ENCODE measurements around the gene TOR4A. TPM values are rescaled to one million over a fixed set of nuclear protein-coding genes. Genes with fewer than 3 reads are reported as not detected.

The TOR4A gene
- total and polyA plus RNA-seq, 2 donors (not counting 1 experiment from before 2014, with no cell fraction given): 8.3 to 15.3 TPM

DNA sequence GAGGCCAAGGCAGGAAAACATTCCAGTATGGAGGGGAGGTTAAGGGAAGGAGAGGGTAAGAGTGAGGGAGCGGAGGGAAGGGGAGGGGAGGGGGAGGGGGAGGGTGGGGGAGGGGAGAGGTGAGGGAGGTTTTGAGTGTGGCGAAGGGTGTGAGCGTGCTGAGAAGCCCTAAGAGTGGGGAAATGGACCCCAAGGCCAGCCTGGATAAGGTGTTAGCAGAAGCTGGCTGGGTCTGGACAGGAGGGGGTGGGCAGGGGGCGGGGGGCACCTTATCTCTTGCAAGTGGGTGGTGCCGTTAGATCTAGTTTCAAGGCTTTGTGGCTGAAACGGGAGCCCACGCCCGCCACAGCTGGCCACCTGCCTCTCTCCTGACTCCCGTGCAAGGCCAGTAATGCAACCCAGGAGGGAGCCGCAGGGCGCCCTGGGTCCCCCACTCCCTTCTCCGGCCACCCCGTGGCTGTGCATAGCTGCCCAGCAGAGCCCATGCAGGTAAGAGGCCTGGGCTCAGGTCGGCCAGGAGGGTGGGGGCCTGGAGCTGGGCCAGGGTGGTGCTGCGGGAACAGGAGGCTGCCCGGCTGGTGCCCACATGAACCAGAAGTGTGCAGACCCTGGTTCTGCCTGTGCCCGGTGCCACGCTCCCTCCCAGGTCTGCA is 49.5 kb upstream of the TOR4A start:
- Histone ChIP-seq H2AFZ (ENCODE audit: insufficient read depth, low read depth, low read length, poor library complexity, severe bottlenecking) (no peak overlapping the region), H4K20me1 (ENCODE audit: control insufficient read depth, insufficient read depth, low read length, poor library complexity, severe bottlenecking) (no peaks in the 10 kb centered on the region), H3K4me3 (ENCODE audit: control extremely low read depth in 1 of 5, extremely low read depth in 1 of 5, insufficient read depth in 1 of 5, low read depth in 2 of 5, low read length in 4 of 5) (no peak overlapping the region), H3K36me3 (replicated peaks in 1 of 2; ENCODE audit: control extremely low read depth in 1 of 2, control insufficient read depth in 1 of 2, extremely low read depth in 1 of 2, insufficient read depth in 2 of 2, low read length in 1 of 2) (no peaks in the 10 kb centered on the region), H3K9ac (ENCODE audit: low read length) (no peak overlapping the region), H3K9me3 (ENCODE audit: control extremely low read depth in 1 of 3, control insufficient read depth in 2 of 3, insufficient read depth in 1 of 3, low read length in 2 of 3) (no peaks in the 10 kb centered on the region), H3K27ac (ENCODE audit: low read length in 2 of 2) (no peak overlapping the region), H3K4me2 (replicated peaks; ENCODE audit: low read depth, low read length, poor library complexity, severe bottlenecking) (peak overlapping the region; percentile 16), H3K4me1 (ENCODE audit: control insufficient read depth in 2 of 2, insufficient read depth in 2 of 2, low read length in 2 of 2) (peaks cover 8 to 21% of the 10 kb centered on the region in 2 donors), H3K27me3 (replicated peaks in 1 of 4; ENCODE audit: control extremely low read depth in 1 of 4, control insufficient read depth in 3 of 4, insufficient read depth in 4 of 4, low read length in 3 of 4) (peaks cover 0 to 35% (median 2%) of the 10 kb centered on the region in 4 experiments), H3K79me2 (ENCODE audit: control insufficient read depth, insufficient read depth, low read length) (no peaks in the 10 kb centered on the region)
- ATAC-seq (ENCODE audit: low read depth) (no peak), DNase-seq (peak; percentile 29)
- Mint-ChIP-seq H3K27ac (no peak overlapping the region), H3K4me3 (no peak overlapping the region), H3K4me1 (peaks cover 9% of the 10 kb centered on the region), H3K9me3 (ENCODE audit: insufficient read depth) (no peaks in the 10 kb centered on the region), H3K27me3 (peaks cover 4% of the 10 kb centered on the region)
- intact Hi-C loops (cut with micrococcal nuclease): loop anchor here (1.0 kb wide), 2 partner anchors 40 to 110 kb away; partner anchors contain the start of genes ANAPC2 and SSNA1
- TF ChIP-seq, protein P1, sequence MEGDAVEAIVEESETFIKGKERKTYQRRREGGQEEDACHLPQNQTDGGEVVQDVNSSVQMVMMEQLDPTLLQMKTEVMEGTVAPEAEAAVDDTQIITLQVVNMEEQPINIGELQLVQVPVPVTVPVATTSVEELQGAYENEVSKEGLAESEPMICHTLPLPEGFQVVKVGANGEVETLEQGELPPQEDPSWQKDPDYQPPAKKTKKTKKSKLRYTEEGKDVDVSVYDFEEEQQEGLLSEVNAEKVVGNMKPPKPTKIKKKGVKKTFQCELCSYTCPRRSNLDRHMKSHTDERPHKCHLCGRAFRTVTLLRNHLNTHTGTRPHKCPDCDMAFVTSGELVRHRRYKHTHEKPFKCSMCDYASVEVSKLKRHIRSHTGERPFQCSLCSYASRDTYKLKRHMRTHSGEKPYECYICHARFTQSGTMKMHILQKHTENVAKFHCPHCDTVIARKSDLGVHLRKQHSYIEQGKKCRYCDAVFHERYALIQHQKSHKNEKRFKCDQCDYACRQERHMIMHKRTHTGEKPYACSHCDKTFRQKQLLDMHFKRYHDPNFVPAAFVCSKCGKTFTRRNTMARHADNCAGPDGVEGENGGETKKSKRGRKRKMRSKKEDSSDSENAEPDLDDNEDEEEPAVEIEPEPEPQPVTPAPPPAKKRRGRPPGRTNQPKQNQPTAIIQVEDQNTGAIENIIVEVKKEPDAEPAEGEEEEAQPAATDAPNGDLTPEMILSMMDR (IDR thresholded peaks at IDR 0.05): peak; percentile 1
- TF ChIP-seq EZH2 (IDR thresholded peaks at IDR 0.05; ENCODE audit: borderline replicate concordance, insufficient read depth, low read depth, low read length, poor library complexity, severe bottlenecking): no peak
- ChIA-PET POLR2A (interaction anchor here (0.5 to 1.0 kb wide), 3 partner anchors 12 to 110 kb away, joined by 3 to 4 read pairs (median 3); partner anchors contain the start of gene TUBB4B), CTCF (interaction anchor here (0.7 to 7.0 kb wide), 17 partner anchors 11 to 199 kb away, joined by 3 to 76 read pairs (median 6); partner anchors contain the start of genes ANAPC2, DPP7, MAN1B1 and NPDC1)
- WGBS (ENCODE audit: insufficient coverage): 49% methylated on average over 17 of the region's 18 CpGs

DNA sequence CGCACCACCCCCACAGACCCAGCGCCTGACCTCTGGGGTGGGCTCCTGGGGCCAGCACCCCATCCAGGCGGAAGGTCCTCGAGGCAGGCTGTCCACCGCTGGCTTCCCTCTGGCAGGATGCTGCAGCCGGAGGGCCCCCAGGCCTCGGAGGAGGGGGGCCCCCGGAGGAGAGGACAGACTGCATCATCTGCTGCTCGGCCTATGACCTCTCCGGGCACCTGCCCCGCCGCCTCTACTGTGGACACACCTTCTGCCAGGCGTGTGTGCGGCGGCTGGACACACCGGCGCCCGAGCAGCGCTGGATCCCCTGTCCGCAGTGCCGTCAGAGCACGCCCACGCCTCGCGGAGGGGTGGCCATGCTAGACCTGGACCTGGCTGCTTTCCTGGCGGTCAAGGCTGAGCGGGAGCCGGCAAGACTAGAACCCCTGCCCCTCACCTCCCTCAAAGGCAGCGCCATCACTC is 49.0 kb upstream of the TOR4A start:
- Mint-ChIP-seq H3K9me3 (ENCODE audit: insufficient read depth) (no peaks in the 10 kb centered on the region), H3K27ac (no peak overlapping the region), H3K4me3 (no peak overlapping the region), H3K4me1 (peaks cover 7% of the 10 kb centered on the region), H3K27me3 (peaks cover 4% of the 10 kb centered on the region)
- intact Hi-C loops (cut with micrococcal nuclease): no loop called here
- H3K4me3 ChIP-seq (ENCODE audit: control extremely low read depth in 1 of 5, extremely low read depth in 1 of 5, insufficient read depth in 1 of 5, low read depth in 2 of 5, low read length in 4 of 5): no peak overlapping the region
- DNase-seq (no peak), ATAC-seq (ENCODE audit: low read depth) (no peak)
- H3K27ac ChIP-seq (ENCODE audit: low read length in 2 of 2): no peak overlapping the region
- H3K4me1 ChIP-seq (ENCODE audit: control insufficient read depth in 2 of 2, insufficient read depth in 2 of 2, low read length in 2 of 2): peaks cover 8 to 19% of the 10 kb centered on the region in 2 donors
- H4K20me1 ChIP-seq (ENCODE audit: control insufficient read depth, insufficient read depth, low read length, poor library complexity, severe bottlenecking): no peaks in the 10 kb centered on the region
- no peak overlapping the region for H2AFZ ChIP-seq (ENCODE audit: insufficient read depth, low read depth, low read length, poor library complexity, severe bottlenecking)
- no peaks in the 10 kb centered on the region for H3K79me2 ChIP-seq (ENCODE audit: control insufficient read depth, insufficient read depth, low read length)
- H3K27me3 ChIP-seq (replicated peaks in 1 of 4; ENCODE audit: control extremely low read depth in 1 of 4, control insufficient read depth in 3 of 4, insufficient read depth in 4 of 4, low read length in 3 of 4): peaks cover 0 to 35% (median 2%) of the 10 kb centered on the region in 4 experiments
- ChIA-PET POLR2A (interaction anchor here (0.5 to 0.6 kb wide), 2 partner anchors 11 to 110 kb away, joined by 3 to 4 read pairs; no protein-coding TSS in a partner anchor), CTCF (interaction anchor here (0.8 to 7.0 kb wide), 5 partner anchors 10 to 181 kb away, joined by 5 to 76 read pairs (median 7); partner anchors contain the start of genes ANAPC2, SSNA1 and TUBB4B)
- TF ChIP-seq EZH2 (IDR thresholded peaks at IDR 0.05; ENCODE audit: borderline replicate concordance, insufficient read depth, low read depth, low read length, poor library complexity, severe bottlenecking): no peak
- TF ChIP-seq, protein P1 (IDR thresholded peaks at IDR 0.05): no peak
- H3K4me2 ChIP-seq (replicated peaks; ENCODE audit: low read depth, low read length, poor library complexity, severe bottlenecking): no peak overlapping the region
- WGBS (ENCODE audit: insufficient coverage): 72% methylated on average over 26 of the region's 29 CpGs
- H3K36me3 ChIP-seq (replicated peaks in 1 of 2; ENCODE audit: control extremely low read depth in 1 of 2, control insufficient read depth in 1 of 2, extremely low read depth in 1 of 2, insufficient read depth in 2 of 2, low read length in 1 of 2): no peaks in the 10 kb centered on the region
- H3K9me3 ChIP-seq (ENCODE audit: control extremely low read depth in 1 of 3, control insufficient read depth in 2 of 3, insufficient read depth in 1 of 3, low read length in 2 of 3): no peaks in the 10 kb centered on the region
- H3K9ac ChIP-seq (ENCODE audit: low read length): no peak overlapping the region

All from B cell (primary cell).